Breast epithelium (tissue), 3 donors: ENCODE results near the gene ARHGAP36.

Source experiments
- CTCF ChIP-seq, 3 donors: fragments of 450-650 bp; IDR thresholded peaks; one replicate each; pipeline ENCODE4 v1.5.1; 2016 to 2017; ENCODE audit warnings: antibody characterized with exemption in 3 of 3, mild to moderate bottlenecking in 3 of 3, moderate library complexity in 3 of 3
- POLR2A ChIP-seq: fragments of 450-650 bp; IDR thresholded peaks from one replicate; pipeline ENCODE4 v1.6.1; 2016; ENCODE audit warnings: antibody characterized with exemption, mild to moderate bottlenecking, moderate library complexity
- POLR2AphosphoS5 ChIP-seq, 3 donors: sonication (generic); formaldehyde crosslinking; IDR thresholded peaks; one replicate each; pipeline ENCODE4 v1.6.1; 2017; ENCODE audit warnings: antibody characterized with exemption in 3 of 3

DNA sequence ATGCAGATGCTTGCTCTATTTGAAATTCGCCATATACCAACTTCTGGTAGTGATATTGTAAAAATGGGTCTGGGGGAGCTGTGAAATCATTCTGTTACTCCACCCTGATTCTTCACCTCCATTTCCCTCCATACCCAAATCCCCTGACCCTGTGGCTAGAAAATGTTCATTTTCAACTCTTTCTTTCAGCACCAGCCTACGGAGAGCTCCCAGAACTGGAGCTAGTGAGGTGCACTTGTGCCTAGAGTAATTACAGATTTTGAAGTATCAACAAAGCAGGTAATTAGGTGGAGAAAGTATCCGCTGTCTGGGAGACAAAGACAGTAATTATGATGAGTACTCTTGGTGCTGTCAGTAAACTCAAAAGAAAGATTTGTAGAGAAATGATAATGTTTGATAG is 8.1 kb downstream of the ARHGAP36 start:
- TF ChIP-seq CTCF (IDR thresholded peaks at IDR 0.05) (no peak), POLR2AphosphoS5 (IDR thresholded peaks at IDR 0.05) (no peak), POLR2A (no peak)
